HG03342 (cell line): ENCODE data around the gene ZNF18.

Experiments
- ATAC-seq: cut with Tn5 transposase; IDR thresholded peaks from one replicate; pipeline ENCODE4 v1.9.1; 2021; ENCODE audit warnings: mild to moderate bottlenecking, moderate library complexity; ENCODE audit not compliant: unreplicated experiment

The ZNF18 gene, protein sequence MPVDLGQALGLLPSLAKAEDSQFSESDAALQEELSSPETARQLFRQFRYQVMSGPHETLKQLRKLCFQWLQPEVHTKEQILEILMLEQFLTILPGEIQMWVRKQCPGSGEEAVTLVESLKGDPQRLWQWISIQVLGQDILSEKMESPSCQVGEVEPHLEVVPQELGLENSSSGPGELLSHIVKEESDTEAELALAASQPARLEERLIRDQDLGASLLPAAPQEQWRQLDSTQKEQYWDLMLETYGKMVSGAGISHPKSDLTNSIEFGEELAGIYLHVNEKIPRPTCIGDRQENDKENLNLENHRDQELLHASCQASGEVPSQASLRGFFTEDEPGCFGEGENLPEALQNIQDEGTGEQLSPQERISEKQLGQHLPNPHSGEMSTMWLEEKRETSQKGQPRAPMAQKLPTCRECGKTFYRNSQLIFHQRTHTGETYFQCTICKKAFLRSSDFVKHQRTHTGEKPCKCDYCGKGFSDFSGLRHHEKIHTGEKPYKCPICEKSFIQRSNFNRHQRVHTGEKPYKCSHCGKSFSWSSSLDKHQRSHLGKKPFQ

DNA sequence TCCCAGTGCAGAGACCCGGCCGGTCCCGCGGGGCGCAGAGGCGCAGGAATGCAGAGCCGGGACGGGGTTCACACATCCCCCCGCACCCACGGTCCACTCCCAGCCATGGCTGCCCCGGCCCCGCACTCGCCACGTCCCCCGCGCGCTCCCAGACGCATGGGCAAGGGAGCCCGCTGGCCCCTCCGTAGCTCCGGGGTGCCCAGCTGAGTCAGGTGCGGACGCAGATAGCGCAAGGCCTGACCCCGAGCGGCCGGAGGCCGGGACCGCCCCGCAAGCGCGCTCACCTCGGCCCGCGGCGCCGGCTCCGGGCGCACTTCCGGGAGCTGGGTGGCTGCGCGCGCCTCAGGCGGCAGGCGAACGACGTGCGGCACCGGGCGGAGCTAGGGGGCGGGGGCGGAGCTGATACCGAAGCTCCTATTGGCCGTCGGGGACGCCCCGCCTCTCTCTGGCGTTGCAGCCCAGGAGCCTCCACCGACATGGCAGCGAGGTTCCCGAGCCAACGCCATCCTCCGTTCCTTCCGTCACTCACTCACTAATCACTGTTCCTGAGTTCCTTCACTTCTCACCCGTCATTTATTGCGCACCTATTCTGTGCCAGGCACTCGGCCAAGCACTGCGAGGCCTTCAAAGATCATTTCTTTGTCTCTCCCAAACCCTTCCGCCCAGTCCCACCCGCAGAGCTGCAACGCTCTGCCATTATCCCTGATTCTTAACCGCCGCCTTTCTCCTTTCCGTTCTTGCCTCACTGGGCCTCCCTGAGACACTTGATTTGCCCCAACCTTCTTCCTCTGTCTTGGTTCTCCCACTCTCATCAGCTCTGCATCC lies at the start of gene ZNF18:
Gene ZNF18 (minus strand): TSS at position 329 of the 825 bp plus-strand sequence. CDS start 4,646 bp downstream, outside the sequence.
- ATAC-seq = peak; percentile 97

- ATAC-seq = no peak
Observed at GRCh38 chr17:12046786-12047185, 49.5 kb upstream of the ZNF18 start.

GRCh38 chr17:12043702-12044101 lies 46.4 kb upstream of the ZNF18 start:
- ATAC-seq = no peak

GRCh38 chr17:12041312-12041711 lies 44.0 kb upstream of the ZNF18 start:
- ATAC-seq = no peak

DNA sequence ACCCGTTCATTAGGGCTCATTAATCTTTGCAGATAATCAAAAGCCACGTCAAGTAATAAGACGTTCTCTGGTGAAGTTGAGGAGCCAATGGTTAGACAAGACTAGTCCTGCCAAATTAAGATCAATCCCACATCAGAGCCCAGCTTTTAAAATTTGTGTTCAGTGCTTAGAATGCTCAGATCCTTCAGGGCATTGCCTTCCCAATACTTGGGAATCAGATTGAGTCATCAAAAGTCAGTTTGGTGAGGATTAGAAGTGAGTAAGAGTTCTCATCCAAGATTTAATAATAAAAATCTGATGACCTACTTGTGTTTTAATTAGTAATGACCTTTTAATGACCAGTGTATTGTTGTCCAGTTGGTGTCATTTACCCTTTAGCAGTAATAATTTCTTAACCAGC lies 43.2 kb upstream of the ZNF18 start:
- no peak for ATAC-seq

DNA sequence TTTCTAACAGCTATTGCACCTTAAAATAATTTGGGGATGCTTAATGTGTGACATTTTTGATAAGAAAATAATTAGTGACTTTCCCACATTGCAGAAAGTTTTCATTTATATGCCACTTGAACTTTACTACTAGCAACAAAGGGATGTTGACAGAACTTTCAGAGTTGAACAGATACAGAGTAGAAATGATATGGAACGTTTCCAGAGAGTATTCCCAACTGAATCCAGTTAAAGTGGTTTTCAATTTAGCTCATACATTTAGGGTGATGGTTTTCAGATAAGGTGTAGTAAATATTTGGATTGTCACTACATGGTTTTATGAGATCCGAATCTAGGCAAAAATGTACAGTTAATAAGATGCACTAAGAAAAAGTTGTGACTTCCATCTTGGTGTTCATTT lies 40.7 kb upstream of the ZNF18 start:
- ATAC-seq = no peak

GRCh38 chr17:12035673-12036072 lies 38.4 kb upstream of the ZNF18 start:
- ATAC-seq = no peak

DNA sequence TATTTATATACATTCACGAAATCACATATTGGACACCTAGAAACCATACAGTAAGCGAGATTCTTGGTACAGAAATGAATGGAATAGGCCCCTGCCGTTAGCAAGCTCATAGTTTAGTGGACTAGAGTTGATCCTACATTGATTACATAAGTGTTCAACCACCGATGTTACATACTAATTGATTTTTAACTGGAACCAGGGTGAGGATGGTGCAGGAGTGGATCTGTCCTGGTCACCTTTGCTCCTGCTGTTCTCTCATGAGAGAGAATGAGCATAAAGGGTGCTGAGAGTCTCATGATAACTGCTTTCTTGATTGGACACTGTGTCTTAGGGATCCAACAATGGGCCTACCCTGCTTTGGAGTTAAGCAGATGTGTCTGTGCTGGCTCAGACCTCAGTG lies 37.3 kb upstream of the ZNF18 start:
- no peak for ATAC-seq

DNA sequence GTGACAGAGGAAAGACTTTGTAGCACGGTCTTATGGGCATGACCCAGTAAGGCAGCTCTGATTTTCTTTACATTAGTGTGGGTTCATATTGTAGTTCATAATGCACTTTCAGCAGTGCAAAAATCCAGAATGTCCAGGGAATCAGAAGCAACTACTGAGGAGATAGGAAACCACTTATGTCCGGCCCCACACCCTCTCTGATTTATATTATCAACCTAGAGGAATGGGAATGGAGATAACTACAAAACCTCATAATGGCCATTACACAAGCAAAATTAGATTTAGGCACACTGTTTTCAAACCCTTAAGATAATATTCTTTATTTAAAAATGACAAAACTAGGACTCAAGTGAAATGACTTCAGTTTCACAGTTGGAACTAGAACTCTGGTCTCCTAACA lies 31.3 kb upstream of the ZNF18 start:
- no peak for ATAC-seq

GRCh38 chr17:12027658-12028057 lies 30.4 kb upstream of the ZNF18 start:
- ATAC-seq = no peak

DNA sequence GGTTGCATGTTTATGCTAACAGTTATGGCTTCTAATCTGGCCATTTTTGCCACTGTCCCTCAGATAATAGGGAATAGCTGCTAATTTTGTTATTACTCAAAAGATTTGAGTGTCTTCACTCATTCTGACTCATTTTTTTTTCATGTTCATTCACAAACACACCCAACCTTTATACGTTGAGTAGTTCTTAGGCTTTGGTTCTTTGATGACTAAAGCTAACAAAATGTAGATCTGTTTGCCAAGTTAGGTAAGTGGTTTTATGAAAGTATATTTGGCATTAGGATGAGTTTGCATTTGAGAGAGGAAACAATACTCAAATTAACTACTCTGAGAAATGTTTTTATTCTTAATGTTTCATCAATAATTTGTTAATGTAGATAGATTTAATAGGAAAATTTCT lies 27.1 kb upstream of the ZNF18 start:
- ATAC-seq = no peak

GRCh38 chr17:12022310-12022709 lies 25.0 kb upstream of the ZNF18 start:
- no peak for ATAC-seq

DNA sequence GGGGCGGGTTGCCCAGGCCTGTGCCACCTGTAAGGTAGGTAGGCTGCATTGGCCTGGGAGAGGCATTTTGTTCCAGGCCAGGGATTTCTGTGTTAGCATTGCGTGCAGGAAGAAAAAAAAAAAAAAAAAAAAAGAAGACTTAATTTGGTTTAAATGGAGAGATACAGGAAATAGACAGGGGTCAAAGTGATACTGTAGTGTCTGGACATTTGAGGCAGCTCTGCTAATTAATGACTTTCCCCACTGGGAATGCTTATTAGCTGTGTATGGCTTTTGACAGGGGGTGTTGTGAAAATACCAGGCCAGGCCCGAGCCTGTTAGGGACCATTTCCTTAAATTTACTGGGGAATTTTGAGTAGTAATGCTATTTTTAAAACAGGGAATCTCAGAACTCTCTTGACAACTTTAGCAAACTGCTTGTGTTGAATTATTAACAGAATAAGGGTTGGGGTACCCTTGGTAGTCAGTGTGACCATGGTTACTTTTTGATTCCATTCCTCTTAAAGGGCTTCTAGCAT lies 24.4 kb upstream of the ZNF18 start:
- ATAC-seq = no peak

DNA sequence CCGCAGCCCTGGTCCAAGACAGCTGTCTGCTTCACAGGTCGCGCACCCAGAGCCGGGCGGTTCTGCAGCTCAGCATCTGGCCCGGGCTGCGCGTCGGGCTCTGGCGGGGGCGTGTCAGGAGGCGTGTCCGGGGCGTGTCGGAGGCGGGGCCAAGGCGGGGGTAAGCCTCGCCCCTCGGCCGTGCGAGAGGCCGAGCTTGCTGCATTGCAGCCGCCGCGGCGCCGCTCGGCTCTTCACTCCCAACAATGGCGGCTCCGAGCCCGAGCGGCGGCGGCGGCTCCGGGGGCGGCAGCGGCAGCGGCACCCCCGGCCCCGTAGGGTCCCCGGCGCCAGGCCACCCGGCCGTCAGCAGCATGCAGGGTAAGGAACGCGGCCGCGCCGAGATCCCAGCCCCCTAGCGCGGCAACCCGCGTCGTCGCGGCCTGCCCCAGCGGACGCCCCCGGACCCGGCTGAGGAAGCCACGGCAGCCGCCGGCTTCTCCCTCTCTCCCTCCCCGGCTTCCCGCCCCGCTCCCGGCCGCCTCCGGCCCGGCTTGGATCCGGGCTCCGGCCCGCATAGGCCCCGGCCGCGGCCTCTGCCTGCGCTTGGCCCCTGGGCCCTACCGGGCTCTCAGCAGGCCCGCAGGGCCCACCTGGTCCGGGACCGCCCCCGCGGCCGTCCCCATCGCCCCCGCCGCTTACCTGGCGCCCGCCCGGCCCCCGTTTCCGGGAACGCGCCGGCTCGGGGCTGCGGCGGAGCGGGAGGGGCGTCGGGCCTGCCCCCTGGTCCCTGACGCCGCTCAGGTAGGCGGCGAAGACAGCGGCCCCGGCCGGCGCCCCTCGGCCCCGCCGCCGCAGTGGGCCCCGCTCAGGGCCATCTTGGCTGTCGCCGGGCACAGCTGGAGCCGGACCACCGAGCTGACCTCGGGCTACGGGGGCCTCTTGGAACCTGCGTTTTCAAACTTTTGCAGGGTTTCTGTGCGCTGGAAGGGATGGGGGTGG lies 23.7 kb upstream of the ZNF18 start, which contains the start of gene MAP2K4:
Gene MAP2K4 (plus strand): TSS at position 236 of the 981 bp plus-strand sequence. CDS start 10 bp downstream, at position 246.
- ATAC-seq = peak; percentile 95

- no peak for ATAC-seq
Observed at GRCh38 chr17:12007466-12007865, 10.2 kb upstream of the ZNF18 start.

- ATAC-seq = no peak
Observed at GRCh38 chr17:11999696-12000095, 2.4 kb upstream of the ZNF18 start.

DNA sequence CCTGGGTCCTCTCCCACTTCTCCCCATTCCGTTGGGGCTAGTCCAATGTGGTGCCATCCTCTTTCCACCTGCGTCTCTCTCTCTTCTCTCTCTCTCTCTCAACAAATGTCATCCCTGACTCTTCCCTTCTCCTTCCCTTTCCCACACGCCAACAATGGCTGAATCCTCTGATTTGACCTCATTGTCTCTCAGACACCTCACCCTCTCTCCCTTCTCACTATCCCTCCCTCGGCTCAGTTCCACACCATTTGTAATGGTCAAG lies 628 bp upstream of the ZNF18 start:
- ATAC-seq = no peak

DNA sequence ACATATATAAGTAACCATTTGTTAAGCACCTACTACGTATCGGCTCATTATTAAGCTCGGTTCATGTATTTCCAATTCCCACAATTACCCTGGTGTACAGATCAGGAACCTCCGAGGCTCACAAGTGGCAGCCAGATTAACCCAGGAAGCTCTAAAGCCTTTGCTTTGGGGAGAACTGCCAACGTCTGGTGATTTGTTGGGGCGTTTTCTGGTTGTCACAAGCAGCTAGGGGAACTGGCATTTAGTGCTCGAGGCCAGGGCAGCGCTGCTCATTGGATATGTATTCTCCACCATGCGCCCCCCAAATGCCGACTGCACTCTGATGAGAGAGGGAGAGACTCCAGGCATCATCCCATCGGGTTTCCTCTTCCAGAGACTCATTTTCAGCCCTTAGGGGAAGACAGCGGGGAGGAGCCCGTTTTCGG lies 541 bp downstream of the ZNF18 start:
- ATAC-seq = peak; percentile 36

- ATAC-seq = no peak
Observed at GRCh38 chr17:11991461-11991860, 5.8 kb downstream of the ZNF18 start.

DNA sequence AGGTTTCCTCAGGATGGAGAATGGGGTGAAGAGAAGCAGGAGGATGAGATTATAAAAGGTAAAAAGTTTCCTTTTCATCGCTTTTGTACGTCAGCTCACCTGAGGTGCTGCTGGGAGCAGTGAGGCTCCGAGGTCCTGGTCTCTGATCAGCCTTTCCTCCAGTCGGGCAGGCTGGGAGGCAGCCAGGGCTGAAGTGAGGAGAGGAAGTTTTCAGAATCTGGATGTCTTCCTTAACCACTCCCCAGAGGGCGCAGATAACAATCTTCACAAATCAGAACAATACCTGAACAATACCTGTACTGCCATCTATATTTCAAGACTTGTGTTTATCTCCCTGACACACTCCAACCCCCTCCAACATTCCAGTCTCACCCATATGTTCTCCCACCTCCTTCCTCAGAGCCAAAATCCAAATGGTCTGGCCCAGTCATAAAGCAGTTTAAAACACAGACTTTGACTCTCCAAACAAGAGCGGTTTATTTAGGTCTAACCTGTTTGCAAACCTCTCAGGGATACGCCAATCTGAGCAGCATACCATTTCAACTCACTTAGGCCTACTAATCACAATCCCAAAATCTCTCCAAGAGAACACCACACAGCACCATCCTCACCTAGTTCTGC lies 6.8 kb downstream of the ZNF18 start:
- ATAC-seq = no peak
